H9 (cell line): Measurements from ENCODE around the gene GABRB2. TPM values are rescaled to one million over a fixed set of nuclear protein-coding genes. Genes with fewer than 3 reads are reported as not detected.

Experiments used
- DNase-seq: peaks from one replicate; pipeline ENCODE4 v3.0.0-alpha.2; 2017
- H2AFZ ChIP-seq: one replicate; pipeline ENCODE4 v1.6.1; 2013; ENCODE audit warnings: mild to moderate bottlenecking, low read length, control low read depth, moderate library complexity
- H2AK5ac ChIP-seq: 2 replicates; pipeline ENCODE4 v1.6.1; 2013; ENCODE audit warnings: low read length, control low read depth, mixed read lengths; ENCODE audit not compliant: insufficient read length
- H2BK120ac ChIP-seq: one replicate; pipeline ENCODE4 v1.6.1; 2013; ENCODE audit warnings: low read depth, mild to moderate bottlenecking, low read length, control low read depth, inconsistent platforms; ENCODE audit not compliant: poor library complexity, severe bottlenecking
- H2BK12ac ChIP-seq: 2 replicates; pipeline ENCODE4 v1.6.1; 2013; ENCODE audit warnings: low read length, control low read depth, mixed read lengths, low read depth; ENCODE audit not compliant: insufficient read length
- H2BK15ac ChIP-seq: 2 replicates; pipeline ENCODE4 v1.6.1; 2013; ENCODE audit warnings: low read depth, low read length, control low read depth
- H2BK20ac ChIP-seq: one replicate; pipeline ENCODE4 v1.6.1; 2013; ENCODE audit warnings: low read depth, mild to moderate bottlenecking, low read length, control low read depth, inconsistent platforms; ENCODE audit not compliant: poor library complexity, severe bottlenecking
- H2BK5ac ChIP-seq: 2 replicates; pipeline ENCODE4 v1.6.1; 2013; ENCODE audit warnings: low read length, control low read depth, mixed read lengths; ENCODE audit not compliant: insufficient read length
- H3K14ac ChIP-seq: 2 replicates; pipeline ENCODE4 v1.6.1; 2013; ENCODE audit warnings: low read length, control low read depth; ENCODE audit not compliant: insufficient read depth
- H3K18ac ChIP-seq: 2 replicates; pipeline ENCODE4 v1.6.1; 2013; ENCODE audit warnings: low read depth, mild to moderate bottlenecking, mixed read lengths, low read length, control low read depth; ENCODE audit not compliant: insufficient read length
- H3K23ac ChIP-seq: 2 replicates; pipeline ENCODE4 v1.6.1; 2013; ENCODE audit warnings: low read length, control low read depth, mixed read lengths, low read depth; ENCODE audit not compliant: insufficient read length
- H3K23me2 ChIP-seq: 2 replicates; pipeline ENCODE4 v1.6.1; 2013; ENCODE audit warnings: low read depth, mild to moderate bottlenecking, mixed read lengths, low read length, control low read depth; ENCODE audit not compliant: insufficient read length, poor library complexity, severe bottlenecking
- H3K27ac ChIP-seq: 2 replicates; pipeline ENCODE4 v1.5.1; 2013; ENCODE audit warnings: low read length, control low read depth, mixed read lengths, low read depth; ENCODE audit not compliant: insufficient read length
- H3K27me3 ChIP-seq: 2 replicates; pipeline ENCODE4 v1.6.1; 2013; ENCODE audit warnings: low read length, control low read depth, inconsistent platforms; ENCODE audit not compliant: insufficient read depth
- H3K4ac ChIP-seq: 2 replicates; pipeline ENCODE4 v1.6.1; 2013; ENCODE audit warnings: low read depth, mild to moderate bottlenecking, control low read depth, inconsistent platforms, low read length, moderate library complexity
- H3K4me1 ChIP-seq: 2 replicates; pipeline ENCODE4 v1.6.1; 2013; ENCODE audit warnings: low read length, control low read depth, inconsistent platforms; ENCODE audit not compliant: insufficient read depth
- H3K4me2 ChIP-seq: 2 replicates; pipeline ENCODE4 v1.6.1; 2013; ENCODE audit warnings: low read length, control low read depth, mixed read lengths; ENCODE audit not compliant: insufficient read length, insufficient read depth
- H3K56ac ChIP-seq: 2 replicates; pipeline ENCODE4 v1.6.1; 2013; ENCODE audit warnings: low read depth, mild to moderate bottlenecking, mixed read lengths, low read length, control low read depth; ENCODE audit not compliant: insufficient read length
- H3K79me1 ChIP-seq: 2 replicates; pipeline ENCODE4 v1.6.1; 2013; ENCODE audit warnings: low read depth, mild to moderate bottlenecking, moderate library complexity, low read length, control low read depth, inconsistent platforms; ENCODE audit not compliant: insufficient read depth, poor library complexity, severe bottlenecking
- H3K79me2 ChIP-seq: 2 replicates; pipeline ENCODE4 v1.6.1; 2013; ENCODE audit warnings: low read length, control low read depth, inconsistent platforms; ENCODE audit not compliant: insufficient read depth
- H3K9ac ChIP-seq: 2 replicates; pipeline ENCODE4 v1.6.1; 2013; ENCODE audit warnings: low read length, control low read depth, mixed read lengths; ENCODE audit not compliant: insufficient read length; ENCODE audit errors: extremely low read depth
- H3K9me3 ChIP-seq: one replicate; pipeline ENCODE4 v1.6.1; 2013; ENCODE audit warnings: low read depth, low read length, inconsistent platforms; ENCODE audit not compliant: control insufficient read depth
- H3T11ph ChIP-seq: one replicate; pipeline ENCODE4 v1.6.1; 2013; ENCODE audit warnings: mild to moderate bottlenecking, low read length, control low read depth, inconsistent platforms
- H4K20me1 ChIP-seq: one replicate; pipeline ENCODE4 v1.6.1; 2013; ENCODE audit not compliant: control insufficient read depth, insufficient read length, insufficient read depth
- H4K5ac ChIP-seq: 2 replicates; pipeline ENCODE4 v1.6.1; 2013; ENCODE audit warnings: low read depth, mild to moderate bottlenecking, mixed read lengths, low read length, control low read depth; ENCODE audit not compliant: insufficient read length
- H4K8ac ChIP-seq: replicated peaks from 2 replicates; pipeline ENCODE4 v1.6.1; 2013; ENCODE audit warnings: low read length, control low read depth, mixed read lengths, low read depth; ENCODE audit not compliant: insufficient read length
- H4K91ac ChIP-seq: 2 replicates; pipeline ENCODE4 v1.6.1; 2013; ENCODE audit warnings: low read depth, mild to moderate bottlenecking, moderate library complexity, mixed read lengths, low read length, control low read depth; ENCODE audit not compliant: insufficient read length
- H3K27ac Mint-ChIP-seq, 3 experiments: 2 replicates in 2 of 3; 3 replicates in 1 of 3; pipeline ENCODE4 v1.8.0; 2020 to 2021; ENCODE audit warnings: mixed read lengths in 3 of 3, mild to moderate bottlenecking in 1 of 3, moderate library complexity in 1 of 3
- H3K27me3 Mint-ChIP-seq: 2 replicates; pipeline ENCODE4 v1.8.0; 2021; ENCODE audit warnings: low read depth, mild to moderate bottlenecking, moderate library complexity, mixed read lengths
- H3K36me3 Mint-ChIP-seq, 3 experiments: 2 replicates in 2 of 3; 3 replicates in 1 of 3; pipeline ENCODE4 v1.8.0; 2020 to 2021; ENCODE audit warnings: low read depth in 3 of 3, mixed read lengths in 3 of 3; ENCODE audit not compliant: insufficient read depth in 1 of 3
- H3K4me1 Mint-ChIP-seq, 2 experiments: 2 replicates each; pipeline ENCODE4 v1.8.0; 2020; ENCODE audit warnings: mixed read lengths in 2 of 2
- H3K4me3 Mint-ChIP-seq, 2 experiments: 2 replicates in 1 of 2; 3 replicates in 1 of 2; pipeline ENCODE4 v1.8.0; 2020 to 2021; ENCODE audit warnings: mild to moderate bottlenecking in 2 of 2, mixed read lengths in 2 of 2, moderate library complexity in 1 of 2
- H3K9me3 Mint-ChIP-seq, 2 experiments: 2 replicates in 1 of 2; 3 replicates in 1 of 2; pipeline ENCODE4 v1.8.0; 2020; ENCODE audit warnings: mild to moderate bottlenecking in 2 of 2, mixed read lengths in 2 of 2, moderate library complexity in 1 of 2
- CTCF ChIP-seq: fragments of 200-600 bp; sonication (generic); conservative IDR thresholded peaks from 3 replicates; pipeline ENCODE4 v1.8.0; 2021; ENCODE audit warnings: antibody characterized with exemption, mild to moderate bottlenecking
- WGBS: extraction: QIAGEN DNeasy Blood & Tissue Kit; methylation state at CpG from one replicate; pipeline ENCODE4 v1.1.7; 2013; ENCODE audit warnings: missing lambda C conversion rate, low lambda C conversion rate, mixed read lengths; ENCODE audit not compliant: insufficient read length; ENCODE audit errors: extremely low coverage; 5-methylcytosine and 5-hydroxymethylcytosine counted together
- total RNA-seq: library from RNA; stranded (reverse); gene quantifications from 2 replicates; pipeline ENCODE4 v1.2.1, GENCODE V29; 2021

Gene GABRB2
- total RNA-seq, 1 experiment from 2014 or later = 0.20 TPM

- Mint-ChIP-seq H3K9me3 (no peaks in the 10 kb centered on the region), H3K4me3 (no peak overlapping the region), H3K4me1 (no peaks in the 10 kb centered on the region), H3K36me3 (no peaks in the 10 kb centered on the region), H3K27me3 (peaks cover 5% of the 10 kb centered on the region; the same call in 1 of the 2 replicates), H3K27ac (no peak overlapping the region)
- Histone ChIP-seq H4K5ac (no peak overlapping the region), H3K9me3 (no peaks in the 10 kb centered on the region), H3K14ac (no peak overlapping the region), H3T11ph (no peak overlapping the region), H3K9ac (no peak overlapping the region), H2AK5ac (no peak overlapping the region), H2BK20ac (no peak overlapping the region), H3K23ac (no peak overlapping the region), H4K91ac (no peak overlapping the region), H2BK12ac (no peak overlapping the region), H2AFZ (no peak overlapping the region), H2BK15ac (no peak overlapping the region), H3K4me2 (no peak overlapping the region), H4K20me1 (no peaks in the 10 kb centered on the region), H3K79me2 (no peaks in the 10 kb centered on the region), H3K4ac (no peak overlapping the region), H3K27me3 (no peaks in the 10 kb centered on the region), H4K8ac (no peak overlapping the region), H3K23me2 (no peaks in the 10 kb centered on the region), H3K4me1 (no peaks in the 10 kb centered on the region), H2BK5ac (no peak overlapping the region), H3K18ac (no peak overlapping the region), H3K56ac (no peak overlapping the region), H3K27ac (no peak overlapping the region), H3K79me1 (no peaks in the 10 kb centered on the region), H2BK120ac (no peak overlapping the region)
- no peak for TF ChIP-seq CTCF
- WGBS = no CpG with 5 or more reads among the region's 4 CpGs
- DNase-seq = no peak
Observed at GRCh38 chr5:161400583-161400982, 145.9 kb downstream of the GABRB2 start.
